OCI-LY3 (cell line): ENCODE data around the gene MXRA5.

ENCODE experiments used
- H2AFZ ChIP-seq: fragments of 200-600, 300-600 bp; shearing (Covaris generic); 2 replicates; pipeline ENCODE4 v1.6.0; 2014; ENCODE audit warnings: antibody characterized with exemption, low read depth, low read length
- H3K27ac ChIP-seq: fragments of 200-600, 300-600 bp; sonication (generic); 2 replicates; pipeline ENCODE4 v1.5.1; 2014; ENCODE audit warnings: mild to moderate bottlenecking, low read length, moderate library complexity, mixed read lengths
- H3K27me3 ChIP-seq: fragments of 200-600, 300-600 bp; sonication (generic); 2 replicates; pipeline ENCODE4 v1.6.1; 2014; ENCODE audit warnings: low read depth, low read length, mixed read lengths
- H3K36me3 ChIP-seq: fragments of 200-600, 300-600 bp; sonication (generic); replicated peaks from 2 replicates; pipeline ENCODE3; 2014; ENCODE audit warnings: low read depth, low read length, mixed read lengths
- H3K4me1 ChIP-seq: fragments of 300-600, 200-600 bp; sonication (generic); 2 replicates; pipeline ENCODE4 v1.6.1; 2014; ENCODE audit warnings: low read length, mixed read lengths
- H3K4me2 ChIP-seq: fragments of 200-600, 300-600 bp; sonication (generic); 2 replicates; pipeline ENCODE4 v1.6.1; 2014; ENCODE audit warnings: low read length, mixed read lengths
- H3K4me3 ChIP-seq: fragments of 300-600, 200-600 bp; sonication (generic); 2 replicates; pipeline ENCODE4 v1.5.1; 2014; ENCODE audit warnings: antibody characterized with exemption, mild to moderate bottlenecking, low read length, moderate library complexity
- H3K79me2 ChIP-seq: fragments of 300-600, 200-600 bp; shearing (Covaris generic); 2 replicates; pipeline ENCODE4 v1.6.1; 2014; ENCODE audit warnings: mild to moderate bottlenecking, low read length, mixed read lengths
- H3K9ac ChIP-seq: fragments of 300-600, 200-600 bp; shearing (Covaris generic); 2 replicates; pipeline ENCODE4 v1.6.0; 2014; ENCODE audit warnings: mild to moderate bottlenecking, low read length, moderate library complexity
- H3K9me3 ChIP-seq: fragments of 200-600, 300-600 bp; shearing (Covaris generic); 2 replicates; pipeline ENCODE4 v1.6.1; 2014; ENCODE audit warnings: low read length, mixed read lengths; ENCODE audit not compliant: insufficient read depth
- H4K20me1 ChIP-seq: fragments of 200-600, 300-600 bp; sonication (generic); 2 replicates; pipeline ENCODE4 v1.6.1; 2016; ENCODE audit warnings: low read length, mixed read lengths; ENCODE audit not compliant: insufficient read depth
- EZH2phosphoT487 ChIP-seq: fragments of 200-600 bp; shearing (Covaris generic); IDR thresholded peaks from 2 replicates; pipeline ENCODE4 v1.6.1; 2018; ENCODE audit warnings: antibody characterized with exemption, mixed run types, low read depth
- TF ChIP-seq, protein P1 (sequence below): fragments of 200-600, 300-600 bp; sonication (generic); IDR thresholded peaks from 2 replicates; pipeline ENCODE4 v1.5.1; 2014; ENCODE audit warnings: antibody characterized with exemption, low read length, low read depth

The MXRA5 gene

DNA sequence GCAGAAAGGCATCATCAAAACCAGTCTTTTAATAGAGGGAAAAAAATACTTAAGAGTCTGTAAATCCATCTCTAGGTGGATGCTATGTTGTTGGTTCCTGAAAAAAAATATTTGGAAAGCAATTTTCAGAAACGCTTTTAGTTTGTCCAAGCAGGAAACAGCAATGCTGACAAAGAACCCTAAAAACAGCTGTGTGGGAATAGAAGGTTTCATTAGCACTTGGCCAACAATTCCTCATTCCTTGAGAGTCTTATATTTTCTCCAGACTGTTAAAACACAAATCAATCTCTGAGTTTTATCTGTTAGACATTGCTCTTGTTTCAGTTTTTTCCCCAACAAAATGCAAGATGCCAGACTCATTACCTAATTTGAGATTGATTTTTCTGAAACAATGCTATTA lies 6.4 kb downstream of the MXRA5 start:
- no peaks in the 10 kb centered on the region for H3K36me3 ChIP-seq
- no peak overlapping the region for H2AFZ ChIP-seq
- H3K9me3 ChIP-seq: no peaks in the 10 kb centered on the region
- TF ChIP-seq, protein P1, sequence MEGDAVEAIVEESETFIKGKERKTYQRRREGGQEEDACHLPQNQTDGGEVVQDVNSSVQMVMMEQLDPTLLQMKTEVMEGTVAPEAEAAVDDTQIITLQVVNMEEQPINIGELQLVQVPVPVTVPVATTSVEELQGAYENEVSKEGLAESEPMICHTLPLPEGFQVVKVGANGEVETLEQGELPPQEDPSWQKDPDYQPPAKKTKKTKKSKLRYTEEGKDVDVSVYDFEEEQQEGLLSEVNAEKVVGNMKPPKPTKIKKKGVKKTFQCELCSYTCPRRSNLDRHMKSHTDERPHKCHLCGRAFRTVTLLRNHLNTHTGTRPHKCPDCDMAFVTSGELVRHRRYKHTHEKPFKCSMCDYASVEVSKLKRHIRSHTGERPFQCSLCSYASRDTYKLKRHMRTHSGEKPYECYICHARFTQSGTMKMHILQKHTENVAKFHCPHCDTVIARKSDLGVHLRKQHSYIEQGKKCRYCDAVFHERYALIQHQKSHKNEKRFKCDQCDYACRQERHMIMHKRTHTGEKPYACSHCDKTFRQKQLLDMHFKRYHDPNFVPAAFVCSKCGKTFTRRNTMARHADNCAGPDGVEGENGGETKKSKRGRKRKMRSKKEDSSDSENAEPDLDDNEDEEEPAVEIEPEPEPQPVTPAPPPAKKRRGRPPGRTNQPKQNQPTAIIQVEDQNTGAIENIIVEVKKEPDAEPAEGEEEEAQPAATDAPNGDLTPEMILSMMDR: no peak
- TF ChIP-seq EZH2phosphoT487: no peak
- H4K20me1 ChIP-seq: no peaks in the 10 kb centered on the region
- H3K4me2 ChIP-seq: no peak overlapping the region
- H3K4me3 ChIP-seq: no peak overlapping the region
- no peaks in the 10 kb centered on the region for H3K79me2 ChIP-seq
- no peak overlapping the region for H3K27ac ChIP-seq
- no peak overlapping the region for H3K9ac ChIP-seq
- H3K4me1 ChIP-seq: no peaks in the 10 kb centered on the region
- no peaks in the 10 kb centered on the region for H3K27me3 ChIP-seq

DNA sequence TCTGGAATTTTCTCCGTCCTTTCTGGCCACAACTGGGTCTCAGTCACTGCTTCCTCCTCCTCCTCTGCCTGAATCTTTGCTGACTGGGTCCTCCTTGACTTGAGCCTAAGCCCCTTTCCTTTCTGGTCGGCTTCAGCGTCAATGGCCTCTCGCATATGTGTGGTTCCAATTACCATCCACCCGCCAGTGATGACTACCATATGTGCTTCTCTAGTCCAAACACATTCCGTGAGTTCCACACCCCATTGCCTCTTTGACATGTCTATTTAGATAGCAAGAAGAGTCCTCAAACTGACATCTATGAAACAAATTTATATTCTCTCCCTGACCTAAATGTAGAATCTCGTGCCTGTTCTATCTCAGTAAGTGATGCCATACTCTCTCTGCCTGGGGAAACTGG lies 19.8 kb downstream of the MXRA5 start:
- Histone ChIP-seq H2AFZ (no peak overlapping the region), H3K4me3 (no peak overlapping the region), H4K20me1 (no peaks in the 10 kb centered on the region), H3K27ac (no peak overlapping the region), H3K4me2 (no peak overlapping the region), H3K9ac (no peak overlapping the region), H3K79me2 (no peaks in the 10 kb centered on the region), H3K36me3 (no peaks in the 10 kb centered on the region), H3K9me3 (no peaks in the 10 kb centered on the region), H3K27me3 (no peaks in the 10 kb centered on the region), H3K4me1 (no peaks in the 10 kb centered on the region)
- no peak for TF ChIP-seq EZH2phosphoT487
- TF ChIP-seq, protein P1: no peak

DNA sequence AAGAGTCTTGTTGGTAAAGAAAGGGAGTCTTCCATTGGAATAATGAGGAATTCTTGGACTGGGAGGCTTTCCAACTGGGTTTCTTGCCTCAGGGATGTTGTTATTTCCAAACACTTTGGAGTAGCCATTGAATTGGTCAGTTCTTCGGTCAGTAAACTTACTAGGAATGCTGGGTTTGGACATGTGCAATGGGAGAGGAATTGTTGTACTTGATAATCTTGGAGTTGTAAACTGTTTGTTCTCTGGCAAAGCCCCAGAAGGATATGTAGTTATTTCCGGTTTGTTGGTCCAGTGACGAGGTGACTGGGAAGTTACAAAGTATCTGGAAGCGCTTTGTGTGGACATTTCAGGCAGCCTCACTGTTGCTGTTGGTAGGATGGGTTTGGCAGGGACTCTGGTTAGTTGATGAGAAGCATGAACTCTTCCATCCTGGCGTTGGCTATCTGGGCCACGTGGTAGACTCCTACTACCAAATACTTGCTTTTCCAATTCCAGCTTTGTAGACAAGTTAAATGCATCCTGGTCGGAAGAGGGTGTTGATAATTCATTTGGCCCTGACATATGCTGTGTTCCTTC lies 25.9 kb downstream of the MXRA5 start:
- H3K36me3 ChIP-seq: no peaks in the 10 kb centered on the region
- H3K79me2 ChIP-seq: no peaks in the 10 kb centered on the region
- no peak overlapping the region for H2AFZ ChIP-seq
- no peak overlapping the region for H3K4me3 ChIP-seq
- H3K27ac ChIP-seq: no peak overlapping the region
- H3K9ac ChIP-seq: no peak overlapping the region
- no peaks in the 10 kb centered on the region for H3K9me3 ChIP-seq
- no peak overlapping the region for H3K4me2 ChIP-seq
- H4K20me1 ChIP-seq: no peaks in the 10 kb centered on the region
- TF ChIP-seq, protein P1: no peak
- TF ChIP-seq EZH2phosphoT487: no peak
- H3K4me1 ChIP-seq: no peaks in the 10 kb centered on the region
- no peaks in the 10 kb centered on the region for H3K27me3 ChIP-seq

DNA sequence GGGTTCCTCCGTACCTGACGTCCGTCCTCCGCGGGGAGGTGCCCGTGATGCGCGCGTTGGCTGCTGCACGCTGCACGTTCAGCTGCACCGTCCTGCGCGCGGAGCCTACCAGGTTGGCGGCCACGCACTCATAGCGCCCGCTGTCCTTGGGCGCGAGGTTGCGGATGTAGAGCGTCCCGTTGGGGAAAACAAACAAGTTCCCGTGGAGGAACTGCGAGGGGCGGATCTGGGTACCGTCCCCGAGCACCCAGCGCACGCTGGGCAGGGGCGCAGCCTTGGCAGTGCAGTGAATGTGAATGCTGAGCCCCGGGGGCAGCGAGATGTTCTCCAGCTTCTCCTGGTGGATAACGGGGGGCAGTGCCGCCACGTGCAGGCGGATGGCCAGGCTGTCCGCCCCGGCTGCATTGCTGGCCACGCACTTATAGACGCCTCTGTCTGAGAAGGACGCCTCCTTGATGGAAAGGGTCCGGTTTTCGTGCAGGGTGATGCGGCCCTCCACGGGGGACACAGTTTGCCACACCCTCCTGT lies 29.2 kb downstream of the MXRA5 start:
- no peak overlapping the region for H3K4me3 ChIP-seq
- no peaks in the 10 kb centered on the region for H3K36me3 ChIP-seq
- TF ChIP-seq, protein P1: no peak
- TF ChIP-seq EZH2phosphoT487: no peak
- H3K4me1 ChIP-seq: no peaks in the 10 kb centered on the region
- no peaks in the 10 kb centered on the region for H3K79me2 ChIP-seq
- no peaks in the 10 kb centered on the region for H3K27me3 ChIP-seq
- no peak overlapping the region for H3K9ac ChIP-seq
- no peak overlapping the region for H2AFZ ChIP-seq
- H3K9me3 ChIP-seq: no peaks in the 10 kb centered on the region
- no peak overlapping the region for H3K4me2 ChIP-seq
- no peak overlapping the region for H3K27ac ChIP-seq
- no peaks in the 10 kb centered on the region for H4K20me1 ChIP-seq
